Activated naive CD8-positive, alpha-beta T cell treated with anti-CD3 and anti-CD28 coated beads, Interleukin-2, amount 10 ng/mL, durations not matched to agents 7 days and 5 days (primary cell): ENCODE measurements around the gene A3GALT2. TPM values are rescaled to one million over a fixed set of nuclear protein-coding genes. Genes with fewer than 3 reads are reported as not detected.

Experiments used
- ATAC-seq: fragments of 150-1000 bp; cut with Tn5 transposase; one replicate; pipeline ENCODE4 v1.10.0; 2021; ENCODE audit warnings: low read depth, moderate library complexity
- POLR2A ChIA-PET: fragments of 350-600 bp; sonication (Branson Sonifier 250); formaldehyde crosslinking; loops from one replicate; lab custom pipeline; 2021; ENCODE audit warnings: antibody characterized with exemption; lab: Charles Lee
- DNase-seq: peaks from one replicate; pipeline ENCODE4 v3.0.0; 2021
- H3K27ac Mint-ChIP-seq: one replicate; pipeline ENCODE4 v1.8.0; 2022; ENCODE audit warnings: mild to moderate bottlenecking, mixed read lengths
- H3K27me3 Mint-ChIP-seq: one replicate; pipeline ENCODE4 v1.8.0; 2022; ENCODE audit warnings: mild to moderate bottlenecking, moderate library complexity, mixed read lengths
- H3K36me3 Mint-ChIP-seq: one replicate; pipeline ENCODE4 v1.8.0; 2021; ENCODE audit warnings: mild to moderate bottlenecking, mixed read lengths
- H3K4me1 Mint-ChIP-seq: one replicate; pipeline ENCODE4 v1.8.0; 2021; ENCODE audit warnings: mixed read lengths
- H3K4me3 Mint-ChIP-seq: one replicate; pipeline ENCODE4 v1.8.0; 2022; ENCODE audit warnings: mild to moderate bottlenecking, moderate library complexity, mixed read lengths
- H3K9me3 Mint-ChIP-seq: one replicate; pipeline ENCODE4 v1.8.0; 2021; ENCODE audit warnings: mixed read lengths
- microRNA-seq: library from miRNA; unstranded; fragments of <30 nt; microRNA quantifications from one replicate; pipeline ENCODE4 v1.2.0, GENCODE V29; 2022
- total RNA-seq, 2 experiments: library from RNA; stranded (reverse); gene quantifications; one replicate each; pipeline ENCODE4 v1.2.3, GENCODE V29; 2021

The A3GALT2 gene
- total RNA-seq, 2 experiments from 2014 or later = 0.31 TPM; not detected in 1

GRCh38 chr1:33258788-33259274 lies 62.1 kb downstream of the A3GALT2 start:
- peaks cover 3% of the 10 kb centered on the region for H3K36me3 Mint-ChIP-seq
- POLR2A ChIA-PET = no interaction called here
- H3K9me3 Mint-ChIP-seq = no peaks in the 10 kb centered on the region
- peaks cover 16% of the 10 kb centered on the region for H3K4me1 Mint-ChIP-seq
- no peak for DNase-seq
- H3K27ac Mint-ChIP-seq = no peak overlapping the region
- peaks cover 4% of the 10 kb centered on the region for H3K27me3 Mint-ChIP-seq
- ATAC-seq = no peak
- no peak overlapping the region for H3K4me3 Mint-ChIP-seq

- ATAC-seq = no peak
- H3K36me3 Mint-ChIP-seq = peaks cover 3% of the 10 kb centered on the region
- H3K9me3 Mint-ChIP-seq = no peaks in the 10 kb centered on the region
- H3K4me1 Mint-ChIP-seq = peaks cover 16% of the 10 kb centered on the region
- no peak for DNase-seq
- POLR2A ChIA-PET = interaction anchor here (0.9 to 1.3 kb wide), 3 partner anchors 9 to 92 kb away, joined by 3 to 6 read pairs (median 3); partner anchors contain the start of gene TRIM62
- H3K27me3 Mint-ChIP-seq = peaks cover 4% of the 10 kb centered on the region
- H3K27ac Mint-ChIP-seq = peak overlapping the region; percentile 98
- peak overlapping the region; percentile 98 for H3K4me3 Mint-ChIP-seq
Observed at GRCh38 chr1:33257772-33258712, 62.9 kb downstream of the A3GALT2 start.

- H3K4me1 Mint-ChIP-seq = peaks cover 16% of the 10 kb centered on the region
- H3K27ac Mint-ChIP-seq = peak overlapping the region; percentile 98
Observed at GRCh38 chr1:33257207-33257771, 63.6 kb downstream of the A3GALT2 start.

More at GRCh38 chr1:33257207-33257771, 63.6 kb downstream of the A3GALT2 start:
- POLR2A ChIA-PET = interaction anchor here (0.7 to 1.3 kb wide), 4 partner anchors 8 to 169 kb away, joined by 3 to 6 read pairs (median 4); partner anchors contain the start of gene TRIM62
- peak overlapping the region; percentile 98 for H3K4me3 Mint-ChIP-seq
- H3K9me3 Mint-ChIP-seq = no peaks in the 10 kb centered on the region
- H3K36me3 Mint-ChIP-seq = peaks cover 3% of the 10 kb centered on the region
- peaks cover 4% of the 10 kb centered on the region for H3K27me3 Mint-ChIP-seq
- ATAC-seq (no peak), DNase-seq (no peak)

Small RNA genes within 50 kb of the gene (microRNA-seq; reads per million reads assigned to microRNA genes)
- 9.1 reads per million, percentile 12 among the genes with 10 or more reads in this experiment for gene MIR3605

Other genes starting within 250 kb of the A3GALT2 start
- gene AZIN2, start 239.9 kb downstream of the A3GALT2 start, total RNA-seq = 10 to 100 TPM; 16.5 to 16.6 TPM
- 10 to 100 TPM; 13.5 to 14.4 TPM for gene TRIM62, start 139.1 kb downstream of the A3GALT2 start, total RNA-seq
- gene ZNF362, start 64.6 kb downstream of the A3GALT2 start, total RNA-seq = 10 to 100 TPM; 18.8 to 23.1 TPM
- 10 to 100 TPM; 43.0 to 43.7 TPM for gene PHC2, start 110.0 kb upstream of the A3GALT2 start, total RNA-seq
- 1 to 10 TPM; 2.6 to 3.5 TPM for gene ZSCAN20, start 151.5 kb upstream of the A3GALT2 start, total RNA-seq